NCI-H2107 treated with DMSO at 0.1 percent for 48 hours (cell line): ENCODE results near the gene UXS1.
"Not testable (repeated sequence)": the region's sequence is repeated elsewhere in the genome, so short reads cannot be mapped to it uniquely, and the experiment has no call there.

Experiments
- DNase-seq: peaks from one replicate; lab custom pipeline; 2025; ENCODE audit not compliant: unreplicated experiment; lab: John Stamatoyannopoulos, UW

Gene UXS1

GRCh38 chr2:106193977-106194778 lies at the start of gene UXS1:
Gene UXS1, minus strand, starts transcription at chr2:106194301. Its CDS starts 60 bp downstream, at chr2:106194241.
- DNase-seq: peak; percentile 84

- not testable (repeated sequence) for DNase-seq
Observed at GRCh38 chr2:106239491-106239890, 45.4 kb upstream of the UXS1 start.

- DNase-seq: not testable (repeated sequence)
Observed at GRCh38 chr2:106235392-106235791, 41.3 kb upstream of the UXS1 start.

- no peak for DNase-seq
Observed at GRCh38 chr2:106233350-106233706, 39.2 kb upstream of the UXS1 start.

- no peak for DNase-seq
Observed at GRCh38 chr2:106232638-106233349, 38.7 kb upstream of the UXS1 start.

- no peak for DNase-seq
Observed at GRCh38 chr2:106223347-106223746, 29.2 kb upstream of the UXS1 start.

GRCh38 chr2:106222057-106222456 lies 28.0 kb upstream of the UXS1 start:
- DNase-seq: not testable (repeated sequence)

- no peak for DNase-seq
Observed at GRCh38 chr2:106219813-106220212, 25.7 kb upstream of the UXS1 start.

GRCh38 chr2:106219157-106219556 lies 25.1 kb upstream of the UXS1 start:
- DNase-seq: not testable (repeated sequence)

- DNase-seq: no peak
Observed at GRCh38 chr2:106208874-106209273, 14.8 kb upstream of the UXS1 start.

GRCh38 chr2:106208399-106208798 lies 14.3 kb upstream of the UXS1 start:
- no peak for DNase-seq

- no peak for DNase-seq
Observed at GRCh38 chr2:106207246-106207645, 13.1 kb upstream of the UXS1 start.

- peak; percentile 19 for DNase-seq
Observed at GRCh38 chr2:106205488-106205887, 11.4 kb upstream of the UXS1 start.

- DNase-seq: not testable (repeated sequence)
Observed at GRCh38 chr2:106204551-106204950, 10.4 kb upstream of the UXS1 start.

- DNase-seq: no peak
Observed at GRCh38 chr2:106201661-106202060, 7.6 kb upstream of the UXS1 start.

GRCh38 chr2:106197878-106198277 lies 3.8 kb upstream of the UXS1 start:
- DNase-seq: no peak

- DNase-seq: no peak
Observed at GRCh38 chr2:106195981-106196380, 1.9 kb upstream of the UXS1 start.

- DNase-seq: no peak
Observed at GRCh38 chr2:106195456-106195855, 1.4 kb upstream of the UXS1 start.

GRCh38 chr2:106193690-106193976 lies 468 bp downstream of the UXS1 start:
- no peak for DNase-seq

GRCh38 chr2:106192752-106193689 lies 1.1 kb downstream of the UXS1 start:
- DNase-seq: peak; percentile 50

GRCh38 chr2:106191511-106192016 lies 2.5 kb downstream of the UXS1 start:
- DNase-seq: no peak
